Muscle of leg (tissue), 11 donors: ENCODE results near the gene FBXW11. TPM values are rescaled to one million over a fixed set of nuclear protein-coding genes. Genes with fewer than 3 reads are reported as not detected.

Experiments used
- DNase-seq: peaks from one replicate; pipeline ENCODE4 v3.0.0; 2013
- H3K27ac ChIP-seq: one replicate; pipeline ENCODE4 v1.5.1; 2013; ENCODE audit warnings: mild to moderate bottlenecking, low read length, control low read depth
- H3K27me3 ChIP-seq: one replicate; pipeline ENCODE4 v1.6.1; 2013; ENCODE audit warnings: low read length; ENCODE audit not compliant: control insufficient read depth, insufficient read depth
- H3K36me3 ChIP-seq: one replicate; pipeline ENCODE4 v1.6.1; 2013; ENCODE audit warnings: low read length; ENCODE audit not compliant: control insufficient read depth, insufficient read depth
- H3K4me1 ChIP-seq: one replicate; pipeline ENCODE4 v1.6.1; 2013; ENCODE audit warnings: low read length; ENCODE audit not compliant: control insufficient read depth, insufficient read depth
- H3K4me3 ChIP-seq: one replicate; pipeline ENCODE4 v1.5.1; 2013; ENCODE audit warnings: low read length, control low read depth
- H3K9me3 ChIP-seq: replicated peaks from 2 replicates; pipeline ENCODE4 v1.6.1; 2013; ENCODE audit warnings: low read depth, low read length; ENCODE audit not compliant: control insufficient read depth
- WGBS: methylation state at CpG from one replicate; pipeline ENCODE4 v1.1.5; 2013; ENCODE audit warnings: missing lambda C conversion rate; ENCODE audit not compliant: insufficient coverage; 5-methylcytosine and 5-hydroxymethylcytosine counted together
- polyA plus RNA-seq, 8 donors: library from polyadenylated mRNA; unstranded; fragments of 120-200 nt; gene quantifications; one replicate each; pipeline versions ENCODE4 v1.2.1 to v1.2.3, GENCODE V29; 2013; ENCODE audit warnings: inconsistent platforms in 1 of 8, low replicate concordance in 1 of 8; ENCODE audit not compliant: insufficient read length in 8 of 8, insufficient read depth in 1 of 8
- total RNA-seq: library from RNA; stranded (reverse); fragments of 120-200 nt; gene quantifications from one replicate; pipeline ENCODE4 v1.2.4, GENCODE V29; 2013

FBXW11 gene
- total and polyA plus RNA-seq, 9 donors = 28.9 to 45.4 (median 35.9) TPM

DNA sequence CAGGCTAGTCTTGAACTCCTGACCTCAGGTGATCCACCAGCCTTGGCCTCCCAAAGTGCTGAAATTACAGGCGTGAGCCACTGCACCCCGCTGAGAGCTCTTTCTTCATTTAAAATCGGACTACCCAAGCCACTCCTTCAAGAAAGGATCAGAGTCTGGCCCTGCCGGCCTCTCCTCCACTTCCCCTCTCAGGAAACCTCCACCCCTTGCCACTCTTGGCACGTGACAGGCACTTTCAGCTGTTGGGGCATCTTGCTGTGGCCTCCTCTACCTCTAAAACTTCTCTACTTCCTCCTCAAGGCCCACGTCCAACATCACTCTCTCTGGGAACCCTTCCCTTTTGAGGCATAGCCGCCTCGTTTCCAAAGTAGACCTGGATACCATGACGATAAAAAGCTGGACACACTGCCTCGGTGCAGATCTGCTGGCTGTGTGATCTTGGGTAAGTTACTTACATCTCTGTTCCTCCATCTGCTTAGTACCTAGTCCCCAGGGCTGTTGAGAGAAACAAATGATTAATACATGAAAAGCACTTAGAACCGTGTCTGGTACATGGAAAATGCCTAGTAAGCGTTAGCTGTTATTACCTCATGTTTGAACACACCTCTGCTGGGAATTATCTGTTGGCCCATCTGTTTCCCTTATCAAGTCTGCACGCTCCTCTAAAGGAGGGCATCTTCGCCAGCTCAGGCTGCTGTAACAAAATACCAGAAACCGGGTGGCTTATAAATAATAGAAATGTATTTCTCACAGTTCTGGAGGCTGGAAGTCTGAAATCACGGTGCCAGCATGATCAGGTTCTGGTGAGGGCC is 165.5 kb downstream of the FBXW11 start:
- H3K4me1 ChIP-seq = peaks cover 10% of the 10 kb centered on the region
- H3K27me3 ChIP-seq = no peaks in the 10 kb centered on the region
- WGBS = 75% methylated on average over 9 of the region's 16 CpGs
- DNase-seq = no peak
- H3K9me3 ChIP-seq = peaks cover 2% of the 10 kb centered on the region
- no peak overlapping the region for H3K27ac ChIP-seq
- H3K36me3 ChIP-seq = no peaks in the 10 kb centered on the region
- no peak overlapping the region for H3K4me3 ChIP-seq

GRCh38 chr5:171840066-171840465 is 166.4 kb downstream of the FBXW11 start:
- H3K27me3 ChIP-seq = no peaks in the 10 kb centered on the region
- WGBS = no CpG with 5 or more reads among the region's 2 CpGs
- H3K27ac ChIP-seq = no peak overlapping the region
- peaks cover 7% of the 10 kb centered on the region for H3K4me1 ChIP-seq
- no peak for DNase-seq
- no peaks in the 10 kb centered on the region for H3K36me3 ChIP-seq
- peaks cover 2% of the 10 kb centered on the region for H3K9me3 ChIP-seq
- H3K4me3 ChIP-seq = no peak overlapping the region

DNA sequence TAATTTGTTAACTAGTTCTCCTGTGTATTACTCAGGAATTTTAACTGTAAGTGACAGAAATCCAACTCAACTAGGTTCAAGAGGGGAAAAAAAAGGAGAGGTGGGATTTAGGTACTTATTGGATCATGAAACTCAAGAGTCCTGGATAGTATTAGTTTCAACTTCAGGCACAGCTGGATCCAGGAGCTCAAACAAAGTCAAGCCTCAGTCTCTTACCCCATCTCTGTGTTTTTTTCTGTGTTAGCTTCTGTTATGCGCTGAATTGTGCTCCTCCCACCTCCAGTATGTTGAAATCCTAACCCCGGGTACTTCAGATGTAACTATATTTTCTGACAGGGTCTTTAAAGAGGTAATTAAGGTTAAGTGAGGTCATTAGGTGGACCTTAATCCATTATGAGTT is 167.3 kb downstream of the FBXW11 start:
- no peak for DNase-seq
- H3K4me3 ChIP-seq = no peak overlapping the region
- no CpG with 5 or more reads among the region's 2 CpGs for WGBS
- no peaks in the 10 kb centered on the region for H3K27me3 ChIP-seq
- peaks cover 7% of the 10 kb centered on the region for H3K4me1 ChIP-seq
- H3K27ac ChIP-seq = no peak overlapping the region
- peaks cover 2% of the 10 kb centered on the region for H3K9me3 ChIP-seq
- H3K36me3 ChIP-seq = no peaks in the 10 kb centered on the region

- 75% methylated on average over 11 of the region's 12 CpGs for WGBS
- Histone ChIP-seq H3K27ac (no peak overlapping the region), H3K4me1 (peaks cover 7% of the 10 kb centered on the region), H3K27me3 (peaks cover 2% of the 10 kb centered on the region), H3K4me3 (no peak overlapping the region), H3K9me3 (peaks cover 6% of the 10 kb centered on the region), H3K36me3 (no peaks in the 10 kb centered on the region)
- DNase-seq = no peak
These were observed 168.4 kb downstream of the FBXW11 start for GRCh38 chr5:171838066-171838465.

DNA sequence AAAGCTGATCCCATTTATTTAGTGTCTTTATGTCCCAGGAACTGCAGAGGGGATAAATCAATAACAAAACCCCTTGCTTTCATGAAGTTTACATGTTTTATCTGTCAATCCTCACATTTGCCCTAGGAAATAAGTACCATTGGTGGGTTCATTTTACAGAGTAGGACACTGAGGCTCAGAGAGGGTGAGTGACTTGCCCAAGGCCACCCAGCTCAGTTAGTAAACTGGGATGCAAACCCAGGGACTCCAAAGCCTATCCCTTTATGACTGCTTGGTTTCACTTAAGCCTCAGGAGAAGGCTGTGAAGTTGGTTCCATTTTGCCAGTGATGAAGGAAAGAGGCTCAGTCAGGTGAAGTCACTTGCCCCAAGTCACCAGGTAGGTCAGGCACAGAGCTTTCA is 168.9 kb downstream of the FBXW11 start:
- no peaks in the 10 kb centered on the region for H3K36me3 ChIP-seq
- peaks cover 8% of the 10 kb centered on the region for H3K9me3 ChIP-seq
- no peak for DNase-seq
- no peak overlapping the region for H3K27ac ChIP-seq
- H3K4me1 ChIP-seq = peaks cover 5% of the 10 kb centered on the region
- H3K27me3 ChIP-seq = peaks cover 2% of the 10 kb centered on the region
- H3K4me3 ChIP-seq = no peak overlapping the region

DNA sequence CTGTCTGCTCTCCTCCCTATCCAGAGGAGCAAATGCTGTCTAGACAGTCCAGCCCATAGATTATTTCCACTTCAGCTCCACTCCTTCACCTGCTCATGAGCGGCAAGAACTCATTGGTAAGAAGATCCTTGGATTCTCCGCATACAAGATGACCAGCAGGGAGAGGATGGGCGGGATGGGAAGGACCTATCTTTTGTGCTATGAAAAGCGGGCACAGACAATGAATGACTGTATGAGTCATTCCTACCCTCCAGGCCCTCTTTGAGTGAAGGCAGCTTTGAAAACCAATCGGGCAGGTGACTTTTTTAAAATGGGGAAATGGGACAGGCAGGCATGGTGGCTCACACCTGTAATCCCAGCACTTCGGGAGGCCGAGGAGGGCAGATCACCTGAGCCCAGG is 171.4 kb downstream of the FBXW11 start:
- no peak overlapping the region for H3K27ac ChIP-seq
- no peak overlapping the region for H3K4me3 ChIP-seq
- 100% methylated on average over 2 of the region's 7 CpGs for WGBS
- peaks cover 7% of the 10 kb centered on the region for H3K9me3 ChIP-seq
- no peak for DNase-seq
- no peaks in the 10 kb centered on the region for H3K36me3 ChIP-seq
- peaks cover 2% of the 10 kb centered on the region for H3K27me3 ChIP-seq
- H3K4me1 ChIP-seq = no peaks in the 10 kb centered on the region

DNA sequence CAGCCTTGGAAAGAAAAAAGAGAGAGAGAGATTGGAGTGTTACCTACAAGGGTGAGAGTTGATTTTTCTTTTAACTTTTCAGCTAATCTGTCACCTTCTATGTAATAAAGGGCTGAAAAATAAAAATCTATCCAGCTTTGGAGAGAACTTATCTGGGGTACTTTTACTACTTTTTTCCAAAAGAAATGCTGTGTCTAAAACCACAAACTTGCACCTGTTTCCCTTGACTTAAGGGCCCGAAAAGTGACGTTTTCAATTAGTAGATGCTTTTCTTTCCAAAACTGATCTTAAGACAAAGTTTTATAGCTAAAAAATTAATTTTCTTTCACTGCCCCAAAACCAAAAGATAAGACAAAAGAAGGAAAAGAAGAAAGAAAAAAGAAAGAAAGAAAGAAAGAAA is 172.0 kb downstream of the FBXW11 start:
- H3K9me3 ChIP-seq = peaks cover 6% of the 10 kb centered on the region
- WGBS = no CpG with 5 or more reads among the region's 2 CpGs
- no peaks in the 10 kb centered on the region for H3K36me3 ChIP-seq
- no peak for DNase-seq
- peaks cover 2% of the 10 kb centered on the region for H3K27me3 ChIP-seq
- H3K27ac ChIP-seq = no peak overlapping the region
- H3K4me1 ChIP-seq = no peaks in the 10 kb centered on the region
- H3K4me3 ChIP-seq = no peak overlapping the region

DNA sequence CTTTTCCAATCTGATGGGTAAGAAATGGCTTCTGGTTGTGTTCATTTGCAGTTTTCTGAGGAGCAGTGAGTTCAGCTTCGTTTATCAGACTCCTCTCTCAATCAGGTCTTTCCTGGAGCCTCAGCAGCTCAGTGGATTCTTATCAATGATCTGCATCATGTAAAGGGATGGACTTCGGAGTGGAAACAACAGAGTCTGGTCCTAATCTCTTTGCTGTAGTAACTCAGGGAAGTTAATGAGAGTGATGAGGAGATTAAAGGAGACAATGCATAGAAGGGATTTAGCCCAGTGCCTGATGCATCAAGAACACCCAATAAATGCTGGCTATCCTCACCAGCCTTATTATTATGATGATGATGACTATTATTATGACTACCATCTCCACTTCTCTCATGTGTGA is 173.7 kb downstream of the FBXW11 start:
- H3K9me3 ChIP-seq = peaks cover 6% of the 10 kb centered on the region
- H3K4me3 ChIP-seq = no peak overlapping the region
- no peak for DNase-seq
- no peaks in the 10 kb centered on the region for H3K4me1 ChIP-seq
- WGBS = no CpG with 5 or more reads among the region's 2 CpGs
- H3K27ac ChIP-seq = no peak overlapping the region
- H3K36me3 ChIP-seq = no peaks in the 10 kb centered on the region
- peaks cover 2% of the 10 kb centered on the region for H3K27me3 ChIP-seq

GRCh38 chr5:171830686-171831085 is 175.8 kb downstream of the FBXW11 start:
- H3K27ac ChIP-seq = no peak overlapping the region
- no peak overlapping the region for H3K4me3 ChIP-seq
- DNase-seq = no peak
- H3K9me3 ChIP-seq = peaks cover 6% of the 10 kb centered on the region
- H3K27me3 ChIP-seq = peaks cover 2% of the 10 kb centered on the region
- H3K4me1 ChIP-seq = no peaks in the 10 kb centered on the region
- no CpG with 5 or more reads among the region's 1 CpG for WGBS
- no peaks in the 10 kb centered on the region for H3K36me3 ChIP-seq

DNA sequence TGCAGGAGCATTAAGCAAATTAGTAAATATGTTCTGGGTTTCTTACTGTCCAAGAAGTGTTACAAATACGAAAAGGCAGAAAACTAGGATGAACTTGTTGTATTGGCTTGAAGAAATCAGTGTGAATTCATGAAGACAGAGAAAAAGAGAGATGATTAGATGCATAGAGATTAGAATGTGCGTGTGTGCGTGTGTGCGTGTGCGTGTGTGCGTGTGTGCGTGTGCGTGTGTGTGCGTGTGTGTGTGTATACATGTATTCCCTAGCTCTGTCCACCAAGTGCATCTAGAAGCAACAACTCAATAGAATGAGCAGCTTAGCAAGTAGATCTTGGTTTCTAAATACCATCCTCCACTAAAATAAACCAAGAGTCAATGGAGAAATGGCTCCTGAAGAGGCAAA is 179.3 kb downstream of the FBXW11 start:
- 89% methylated on average over 1 of the region's 9 CpGs for WGBS
- Histone ChIP-seq H3K9me3 (no peaks in the 10 kb centered on the region), H3K36me3 (no peaks in the 10 kb centered on the region), H3K4me3 (no peak overlapping the region), H3K27me3 (no peaks in the 10 kb centered on the region), H3K4me1 (no peaks in the 10 kb centered on the region), H3K27ac (no peak overlapping the region)
- DNase-seq = no peak

DNA sequence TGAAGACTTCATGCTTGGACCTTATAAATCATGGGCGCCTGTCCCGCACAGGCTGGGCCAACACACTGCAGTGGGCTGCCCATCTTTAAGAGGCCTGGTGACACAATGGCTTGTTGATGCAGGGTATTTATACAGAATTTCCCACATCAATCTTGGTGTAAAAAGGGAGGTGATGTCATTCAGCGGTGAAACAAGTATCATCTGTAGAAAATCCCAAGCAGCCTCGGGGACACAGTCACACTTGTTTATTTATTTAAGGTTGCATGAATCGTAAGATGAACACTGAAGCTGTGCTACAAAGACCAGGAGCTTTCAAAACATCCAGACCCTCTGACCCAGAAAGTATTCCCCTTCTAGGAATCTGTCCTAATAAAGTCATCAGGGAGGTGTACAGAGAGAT is 180.3 kb downstream of the FBXW11 start:
- H3K4me1 ChIP-seq = no peaks in the 10 kb centered on the region
- no peaks in the 10 kb centered on the region for H3K36me3 ChIP-seq
- no peaks in the 10 kb centered on the region for H3K27me3 ChIP-seq
- no peak overlapping the region for H3K27ac ChIP-seq
- no peak overlapping the region for H3K4me3 ChIP-seq
- no peak for DNase-seq
- no CpG with 5 or more reads among the region's 5 CpGs for WGBS
- no peaks in the 10 kb centered on the region for H3K9me3 ChIP-seq
